DMS153 treated with DMSO at 0.1 percent for 48 hours (cell line): ENCODE data around the gene LEF1.
A peak's percentile ranks its signal among the peaks of the same experiment; 100 is the strongest.
"Not testable (repeated sequence)": the region's sequence is repeated elsewhere in the genome, so short reads cannot be mapped to it uniquely, and the experiment has no call there.

Experiments used
- DNase-seq: peaks from one replicate; lab custom pipeline; 2025; ENCODE audit not compliant: unreplicated experiment; lab: John Stamatoyannopoulos, UW

Gene LEF1

DNA sequence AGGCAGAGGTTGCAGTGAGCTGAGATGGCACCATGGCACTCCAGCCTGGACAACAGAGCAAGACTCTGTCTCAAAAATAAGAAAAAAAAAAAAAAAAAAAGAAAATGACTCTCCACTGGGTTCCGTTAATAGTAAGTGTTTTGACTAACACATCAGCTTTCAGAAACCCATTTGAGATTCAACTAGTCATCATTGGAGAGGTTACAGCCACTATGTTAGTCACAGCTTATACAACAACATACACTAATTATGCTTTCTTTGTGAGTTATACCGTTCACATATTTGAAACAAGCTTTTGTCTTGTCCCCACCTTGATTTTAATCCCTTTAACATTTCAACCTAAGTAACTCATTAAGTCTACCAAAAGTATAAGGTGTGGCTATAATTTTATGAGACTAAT is 130.8 kb downstream of the LEF1 start:
- no peak for DNase-seq

DNA sequence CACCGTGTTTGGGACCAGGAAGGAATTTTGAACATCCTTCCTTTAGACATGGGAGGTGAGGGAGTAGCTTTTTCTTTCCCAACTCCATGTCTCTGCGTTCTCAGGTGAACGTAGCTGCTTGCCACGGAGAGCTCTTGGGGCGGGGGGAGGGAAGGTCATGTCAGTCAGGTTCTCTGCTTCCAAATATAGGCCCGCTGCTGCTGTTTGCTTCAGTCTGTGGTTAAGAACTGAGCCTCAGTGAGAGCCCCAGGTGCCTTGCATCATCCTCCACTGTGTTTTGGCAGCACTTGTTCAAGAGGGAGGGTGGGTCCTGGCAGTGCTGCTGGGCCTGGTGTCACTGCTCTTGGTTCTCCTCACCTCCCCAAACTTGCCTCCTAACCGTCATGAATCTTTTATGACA is 132.5 kb downstream of the LEF1 start:
- no peak for DNase-seq

DNA sequence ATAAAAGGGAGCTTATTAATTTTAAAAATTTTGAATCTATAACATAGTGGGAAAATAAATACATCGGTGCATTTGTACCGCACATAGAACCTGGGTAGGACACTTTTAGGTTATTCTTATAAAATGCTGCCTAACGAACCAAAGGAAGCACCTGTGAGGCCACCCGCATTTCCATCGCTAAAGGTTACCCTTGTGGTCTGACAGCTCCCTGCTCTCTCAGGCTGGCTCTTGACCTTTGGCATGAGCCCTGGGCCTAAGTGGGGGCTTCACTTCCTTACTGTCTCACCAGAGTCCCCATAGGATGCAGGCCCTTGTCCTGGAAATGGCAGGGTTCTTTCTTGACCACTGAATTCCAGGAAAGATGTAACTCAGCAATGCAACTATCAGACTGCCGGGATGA is 133.0 kb downstream of the LEF1 start:
- DNase-seq: no peak

DNA sequence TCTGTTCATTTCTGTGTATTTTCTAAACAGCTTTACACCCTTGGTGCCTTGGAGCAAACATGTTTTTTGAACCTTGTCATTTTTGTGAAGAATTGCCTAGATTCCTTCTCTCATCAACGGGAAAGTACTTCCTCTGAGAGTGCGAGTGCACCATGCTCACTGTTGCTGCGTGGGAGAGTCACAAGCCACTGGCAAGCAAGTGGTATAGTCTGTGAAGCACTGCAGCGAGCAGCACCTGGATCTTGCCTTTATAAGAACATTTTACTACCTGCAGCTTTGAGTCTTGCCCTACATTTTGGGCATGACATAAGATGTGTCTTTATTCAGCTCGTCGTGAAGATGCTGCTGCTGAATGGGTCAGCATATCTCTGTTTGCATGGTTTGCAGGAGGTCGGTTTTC is 134.2 kb downstream of the LEF1 start:
- no peak for DNase-seq

DNA sequence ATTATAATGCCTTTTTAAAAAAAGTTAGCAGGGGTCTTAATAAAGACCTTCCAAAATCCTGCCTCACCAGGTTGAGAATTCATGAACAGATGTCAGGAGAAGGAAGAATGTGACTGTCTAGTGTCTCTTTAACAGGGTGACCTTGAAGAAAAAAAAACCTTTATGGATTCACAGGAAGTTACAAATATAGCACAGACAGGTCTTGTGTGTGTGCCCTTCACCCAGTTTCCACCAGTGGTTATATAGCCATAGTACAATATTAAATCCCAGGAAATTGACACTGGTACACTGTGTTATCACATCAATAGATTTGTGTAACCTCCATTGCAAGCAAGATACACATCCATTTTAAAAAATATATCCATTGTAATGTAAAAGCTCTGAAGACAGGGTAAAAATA is 135.4 kb downstream of the LEF1 start:
- DNase-seq: no peak

DNA sequence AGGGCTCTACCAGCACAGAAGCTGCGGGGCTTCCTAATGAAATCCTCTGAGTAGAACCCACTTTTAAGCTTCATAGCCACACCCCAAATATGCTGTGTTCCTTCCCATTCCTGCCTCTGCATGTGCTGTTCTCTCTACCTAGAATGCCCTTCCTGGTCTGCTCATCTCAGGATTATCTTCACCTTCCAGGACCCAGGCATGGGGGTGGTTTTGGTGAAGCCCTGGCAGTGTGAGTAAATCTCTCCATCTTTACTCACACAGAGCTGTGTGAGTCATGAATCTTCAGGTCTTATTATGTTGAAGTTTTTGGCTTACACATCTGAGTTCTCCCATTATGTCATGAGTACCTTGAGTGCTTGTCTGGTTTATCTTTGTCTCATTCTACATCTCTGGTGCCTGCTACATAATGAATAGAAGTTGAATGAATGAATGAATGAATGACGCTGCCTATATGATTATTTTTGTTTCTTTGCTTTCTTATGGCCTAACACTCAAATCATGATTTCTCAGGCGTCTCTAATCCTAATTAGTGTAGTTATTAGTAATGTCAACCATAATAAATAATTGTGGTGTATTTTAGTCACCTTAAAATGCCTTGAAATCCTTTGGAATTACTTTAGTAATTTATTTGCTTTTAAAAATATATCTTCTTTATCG is 137.2 kb downstream of the LEF1 start:
- DNase-seq: no peak

DNA sequence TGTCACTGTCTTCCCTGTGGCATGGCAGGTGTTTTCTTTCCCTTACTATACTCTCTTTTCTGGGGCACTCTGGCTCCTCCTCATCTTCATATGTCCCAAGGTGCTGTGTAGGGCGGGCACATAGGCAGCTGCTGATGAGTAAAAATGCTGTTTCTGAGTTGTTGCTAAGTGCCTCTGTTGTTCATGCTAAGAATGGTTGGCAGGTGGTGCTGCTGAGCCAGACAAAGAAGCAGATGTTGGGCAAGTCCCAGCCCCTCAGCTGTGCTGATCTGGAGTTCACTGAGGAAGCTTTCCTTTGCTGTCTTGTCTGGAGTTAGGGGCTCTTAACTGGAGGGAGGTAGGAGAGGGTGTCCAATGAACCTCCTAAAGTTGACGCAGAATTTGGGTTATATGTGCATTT is 138.4 kb downstream of the LEF1 start:
- DNase-seq: peak; percentile 23

DNA sequence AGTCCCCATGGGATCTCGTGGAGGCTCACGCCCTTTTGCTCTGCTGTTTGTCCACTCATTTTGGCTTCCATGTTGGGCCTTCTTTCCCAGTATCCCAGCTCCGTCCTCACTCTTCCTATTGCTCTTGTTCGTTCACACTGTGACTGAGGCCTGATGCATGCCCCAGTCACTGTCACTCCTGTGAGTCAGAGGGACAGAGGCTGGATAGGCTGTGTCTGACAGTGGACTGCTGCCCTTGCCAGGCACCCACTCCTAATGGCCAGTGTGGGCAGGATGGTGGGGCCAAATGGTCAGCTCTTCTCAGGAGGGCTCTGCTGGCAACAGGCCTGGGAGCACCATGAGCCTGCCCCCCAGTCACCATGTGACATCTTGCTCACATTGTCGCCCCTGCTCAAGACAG is 139.0 kb downstream of the LEF1 start:
- DNase-seq: no peak

DNA sequence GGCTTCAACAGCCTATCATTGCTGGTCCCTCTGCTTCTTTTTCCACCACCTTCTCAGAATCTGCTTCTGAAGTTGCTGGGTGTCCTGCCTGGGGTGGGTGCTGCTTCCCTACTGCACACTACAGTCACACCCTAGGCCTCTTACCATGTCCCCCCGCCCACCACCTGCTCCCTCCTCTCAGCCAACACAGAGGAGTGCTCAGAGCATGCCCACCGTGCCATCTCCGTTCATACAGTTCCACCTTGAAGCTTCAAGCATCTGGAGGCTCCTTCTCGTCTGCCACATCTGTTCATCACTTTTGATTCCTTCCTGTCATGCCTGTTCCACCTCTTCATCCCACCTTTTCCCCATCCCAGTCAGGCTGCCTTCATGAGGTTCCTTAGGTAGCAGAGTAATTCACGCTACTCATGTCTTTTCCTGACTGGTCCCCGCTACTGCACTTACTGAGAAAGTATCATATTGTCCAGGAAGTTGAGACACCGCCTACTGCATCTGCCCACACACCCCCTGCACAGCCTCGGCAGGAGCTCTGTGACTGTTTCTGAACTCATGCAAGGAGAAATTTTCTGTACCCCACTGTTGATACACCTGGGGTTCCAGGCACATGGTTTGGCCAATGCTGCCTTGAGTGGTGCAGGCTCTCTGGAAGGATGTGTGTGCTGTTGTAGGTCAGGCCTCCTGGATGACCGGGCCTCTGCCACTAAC is 139.6 kb downstream of the LEF1 start:
- no peak for DNase-seq

DNA sequence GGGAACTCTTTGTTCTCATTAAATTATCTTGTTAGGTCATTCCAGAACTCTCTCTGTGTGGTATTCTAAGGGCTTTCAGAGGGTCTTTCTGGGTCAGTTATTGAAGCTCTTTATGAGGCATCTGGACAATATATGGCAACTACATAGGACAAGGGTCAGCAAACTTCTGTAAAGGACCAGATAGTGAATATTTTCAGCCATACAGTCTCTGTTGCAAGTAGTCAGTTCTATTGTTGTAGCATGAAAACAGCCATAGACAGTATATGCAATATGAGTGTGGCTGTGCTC is 143.9 kb downstream of the LEF1 start:
- no peak for DNase-seq

DNA sequence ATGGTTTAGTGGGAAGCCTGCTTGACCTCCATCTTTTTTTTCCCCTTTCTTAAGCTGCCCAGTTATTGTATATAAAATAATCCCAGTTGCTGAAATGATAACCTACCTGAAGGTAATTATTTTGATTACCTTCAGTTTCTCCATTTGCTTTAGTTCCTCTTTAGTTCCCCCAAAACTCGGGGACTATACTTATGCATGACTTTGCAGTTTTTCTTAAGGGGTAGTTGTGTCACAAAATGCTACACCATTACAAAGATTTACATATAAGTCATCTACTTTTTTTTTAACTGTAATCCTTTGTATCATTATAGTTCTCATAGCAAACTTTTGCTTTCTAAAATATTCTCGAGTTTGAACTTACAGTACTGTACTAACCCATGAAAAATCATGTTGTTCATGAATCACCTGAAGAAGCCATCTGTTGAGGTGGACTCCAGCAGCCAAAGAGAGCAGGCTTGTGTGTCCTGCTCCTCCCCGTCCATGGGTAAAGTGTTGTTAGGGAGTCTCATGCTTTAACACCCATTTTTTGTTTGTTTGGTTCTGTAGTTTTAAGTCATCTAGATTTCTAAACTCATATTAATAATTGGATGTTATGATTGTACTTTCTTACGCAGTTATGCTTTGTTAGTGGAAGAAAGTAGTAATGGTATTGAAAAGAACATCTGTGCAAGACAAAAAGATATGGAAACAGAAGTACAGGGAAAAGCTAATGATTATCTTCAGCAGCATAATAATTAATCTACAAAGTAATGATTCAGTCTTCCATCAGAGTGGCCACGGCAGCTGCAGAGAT is 144.5 kb downstream of the LEF1 start:
- DNase-seq: no peak

DNA sequence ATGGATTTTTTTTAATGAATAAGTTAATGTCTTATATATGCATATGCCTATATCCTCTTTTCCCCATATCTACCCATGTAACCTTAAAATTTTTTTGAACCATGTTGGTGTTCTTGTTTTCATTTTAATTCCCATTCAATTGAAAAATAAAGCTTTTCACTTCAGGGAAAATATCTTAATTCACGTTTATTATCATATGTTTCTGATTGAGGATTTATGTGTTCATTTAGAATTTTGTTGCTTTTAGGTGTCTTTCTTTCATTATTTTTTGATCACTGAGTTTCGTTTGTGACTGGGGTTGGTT is 149.9 kb downstream of the LEF1 start:
- no peak for DNase-seq

DNA sequence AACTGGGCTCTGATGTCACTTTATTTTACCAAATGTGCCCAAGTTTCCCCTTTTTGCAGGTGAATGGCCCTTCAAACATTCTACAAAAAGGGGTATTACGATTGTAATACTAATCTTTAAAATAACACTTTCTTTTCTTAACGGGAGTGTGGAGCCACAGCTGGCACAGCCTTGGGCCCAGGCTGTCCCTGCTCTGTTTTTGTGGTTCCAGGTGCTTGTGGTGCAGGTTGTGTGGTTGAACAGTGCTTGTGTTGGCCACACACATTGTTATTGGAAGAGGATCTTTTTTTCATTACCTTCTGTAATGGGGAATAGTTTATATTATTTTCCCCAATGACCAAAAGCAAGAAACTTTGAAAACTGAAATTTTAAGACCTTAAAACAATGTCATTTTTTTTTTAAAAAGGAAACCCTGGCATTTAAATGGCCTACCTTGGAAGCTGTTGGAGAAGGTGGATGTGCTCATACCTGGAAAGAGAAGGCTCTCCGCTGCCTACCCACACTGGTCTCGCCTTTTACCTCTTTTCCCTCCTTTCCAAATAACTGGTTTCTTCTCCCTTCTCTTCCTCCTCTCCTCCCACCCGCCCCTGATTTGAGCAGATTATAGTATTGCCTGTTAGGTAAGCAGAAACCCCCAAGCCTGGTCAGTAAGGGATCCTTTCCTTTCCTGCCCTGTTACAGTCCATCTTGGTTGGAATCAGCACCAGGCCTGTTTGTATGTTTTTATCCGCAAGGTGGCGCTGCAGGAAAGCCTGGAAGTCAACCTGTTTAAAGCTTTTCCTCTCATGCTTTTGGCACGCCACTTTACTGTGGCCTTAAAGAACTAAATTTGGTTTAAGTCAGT is 150.5 kb downstream of the LEF1 start:
- peak; percentile 52 for DNase-seq

DNA sequence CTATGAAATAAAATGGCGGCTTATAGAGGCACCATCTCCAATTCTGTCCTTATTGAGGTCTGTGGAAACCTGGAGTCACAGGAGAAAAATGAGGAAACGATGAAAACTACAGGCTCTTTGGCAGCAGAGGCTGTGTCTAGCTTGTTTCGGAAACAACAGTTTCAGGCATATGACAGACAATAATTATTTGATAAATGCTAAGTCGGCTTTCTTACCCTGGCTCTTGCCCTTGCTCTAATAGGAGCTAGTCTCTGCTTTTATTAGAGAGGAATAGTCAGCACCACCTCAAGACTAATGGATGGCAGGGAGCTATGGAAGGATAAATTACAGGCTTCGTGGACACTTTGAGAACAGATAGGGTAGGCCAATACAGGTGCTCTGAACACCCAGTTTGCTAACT is 154.8 kb downstream of the LEF1 start:
- DNase-seq: no peak

DNA sequence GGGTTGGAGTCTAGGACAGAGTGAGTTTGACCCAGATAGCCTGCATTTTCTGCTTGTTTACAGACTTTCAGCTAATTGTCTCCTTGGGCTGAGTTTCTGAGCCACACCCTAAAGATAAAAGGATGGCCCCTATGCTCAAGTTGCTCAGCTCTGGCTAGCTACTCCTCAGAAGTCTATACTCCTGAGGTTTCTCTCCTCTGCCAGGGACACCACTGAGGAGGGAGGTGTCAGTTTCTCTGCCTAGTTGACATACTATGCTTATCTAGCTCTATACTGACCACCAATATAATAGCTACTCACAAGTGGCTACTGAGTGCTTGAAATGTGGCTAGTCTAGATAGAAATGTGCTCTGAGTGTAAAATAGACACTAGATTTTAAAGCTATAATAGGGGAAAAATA is 155.4 kb downstream of the LEF1 start:
- DNase-seq: no peak

DNA sequence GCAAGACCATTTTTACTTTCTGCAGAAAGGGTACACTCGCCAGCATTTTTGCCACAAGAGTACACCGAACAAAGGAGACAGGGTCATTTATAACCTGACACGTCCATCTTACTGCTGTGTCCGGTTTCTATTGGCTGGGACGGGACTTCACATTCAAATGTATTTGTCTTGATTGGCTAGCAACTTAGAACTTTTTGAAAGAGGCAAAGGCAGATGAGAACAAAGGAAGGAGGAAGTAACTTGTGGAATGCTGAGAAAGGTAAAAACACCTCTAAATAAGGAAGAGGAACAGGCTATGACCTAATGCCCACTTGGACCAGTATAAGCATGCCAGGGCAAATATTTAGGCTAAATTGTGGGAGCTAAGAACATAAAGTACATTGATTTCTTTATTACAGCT is 156.3 kb downstream of the LEF1 start:
- not testable (repeated sequence) for DNase-seq

DNA sequence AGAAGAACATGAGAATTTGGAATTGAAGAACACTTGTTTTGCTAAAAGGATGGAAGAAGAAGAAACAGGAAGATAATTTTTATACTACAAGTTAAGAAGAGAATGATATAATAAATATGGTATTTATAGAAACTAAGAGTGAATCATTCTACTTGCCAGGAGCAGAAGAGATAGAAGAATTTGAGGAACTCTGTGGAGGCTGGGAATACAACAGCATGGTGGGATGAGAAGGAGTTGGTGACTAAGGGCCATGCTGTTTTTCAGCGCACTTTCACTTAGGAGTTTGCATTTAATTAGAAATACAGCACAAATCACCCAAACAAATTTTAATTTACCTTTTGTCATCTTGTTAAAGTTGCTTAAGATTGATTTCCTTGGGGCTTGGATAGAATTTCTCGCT is 158.6 kb downstream of the LEF1 start:
- no peak for DNase-seq

DNA sequence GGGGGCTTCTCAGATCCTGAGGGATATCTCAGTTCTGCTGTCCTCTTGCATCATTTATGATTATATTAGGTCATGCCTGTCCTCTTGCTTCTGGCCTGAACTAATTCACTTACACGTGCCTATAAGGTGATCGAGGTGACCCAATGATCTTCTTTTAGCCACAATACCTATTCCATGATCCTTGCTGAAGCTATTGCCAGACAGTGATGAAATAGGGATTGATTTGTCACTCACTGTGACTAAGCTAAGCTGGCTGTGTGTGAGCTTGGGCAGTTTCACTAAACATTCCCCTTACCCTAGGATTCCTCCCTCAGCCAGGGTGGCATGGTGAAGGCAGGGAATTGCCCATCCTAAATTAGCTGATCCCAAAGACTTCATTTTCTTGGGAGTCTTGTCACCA is 160.0 kb downstream of the LEF1 start:
- DNase-seq: no peak

DNA sequence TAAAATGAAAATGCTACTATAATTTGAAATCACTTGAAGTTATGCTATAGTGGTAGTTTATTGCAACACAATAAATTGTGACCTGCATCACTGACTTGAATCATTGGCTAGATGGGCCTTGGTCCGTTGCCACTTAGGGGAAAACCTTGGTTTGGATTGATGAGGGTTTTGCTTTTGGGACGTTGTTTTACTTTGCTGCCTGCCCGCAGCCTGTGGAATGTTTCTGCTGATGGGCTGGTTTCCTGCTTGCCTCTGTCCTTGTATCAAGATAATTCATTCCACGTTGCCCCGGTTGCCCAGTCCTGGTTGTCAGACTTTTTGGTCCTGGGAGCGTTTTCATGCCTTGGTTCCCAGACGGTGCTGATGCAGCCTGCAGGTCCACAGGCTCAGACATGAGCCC is 160.7 kb downstream of the LEF1 start:
- DNase-seq: no peak

DNA sequence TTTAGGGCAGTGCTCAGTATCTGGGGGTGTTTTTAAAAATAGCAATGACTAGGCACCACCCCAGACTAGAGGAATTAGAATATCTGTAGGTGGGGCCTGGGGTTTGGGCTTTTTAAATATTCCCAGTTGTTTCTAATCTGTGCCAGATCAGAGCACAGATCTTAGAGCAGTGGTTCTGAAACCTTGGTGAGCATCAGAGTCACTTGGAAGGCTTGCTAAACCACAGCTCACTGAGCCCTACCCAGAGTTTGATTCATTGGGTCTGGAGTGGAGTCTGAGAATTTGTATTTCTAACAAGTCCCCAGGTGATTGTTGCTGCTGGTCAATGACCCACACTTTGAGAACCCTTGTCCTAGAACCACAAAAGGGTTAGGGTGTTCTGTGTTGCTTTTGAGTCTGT is 162.4 kb downstream of the LEF1 start:
- no peak for DNase-seq

DNA sequence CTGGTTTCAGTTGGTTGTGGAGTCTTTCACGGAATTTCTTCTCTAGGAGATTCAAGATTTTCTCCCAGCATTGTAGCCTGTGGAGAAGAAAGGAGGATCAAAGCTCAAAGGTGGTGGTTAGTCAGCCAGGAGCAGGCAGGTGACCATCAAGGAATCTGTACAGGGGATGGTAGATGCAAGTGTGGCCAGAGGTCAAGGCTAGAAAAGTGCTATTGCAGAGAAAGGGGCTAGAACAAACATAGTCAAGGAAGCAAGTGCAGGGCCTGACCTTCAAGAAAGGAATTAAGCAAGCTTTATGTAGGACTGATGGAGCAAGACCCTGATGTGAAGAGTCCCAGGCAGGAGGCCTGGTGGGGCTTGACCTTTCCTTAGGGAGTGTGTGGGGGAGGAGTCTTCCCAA is 162.9 kb downstream of the LEF1 start:
- DNase-seq: no peak

DNA sequence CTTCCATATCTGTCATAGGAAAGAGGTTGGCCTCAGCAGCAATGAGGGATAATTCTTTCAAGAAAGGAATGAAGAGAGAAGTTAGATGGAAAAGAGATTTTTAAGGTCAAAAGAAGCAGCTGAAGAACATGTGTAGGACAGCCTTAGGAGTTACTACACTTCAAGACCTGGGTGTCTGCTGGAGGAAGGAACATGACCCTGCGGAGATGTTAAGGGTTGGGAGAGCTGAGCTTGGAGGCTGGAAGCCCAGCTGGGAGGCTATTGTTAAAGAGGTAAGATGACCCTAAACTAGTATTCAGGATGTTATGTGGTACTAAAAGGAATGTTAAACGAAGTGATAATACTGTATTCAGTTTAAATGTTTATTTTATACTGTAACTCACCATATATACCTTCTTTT is 164.1 kb downstream of the LEF1 start:
- DNase-seq: no peak
